ENCODE results near the gene DDRGK1.

- no peak for TF ChIP-seq CTCF (IDR thresholded peaks at IDR 0.05; ENCODE audit: poor library complexity)
- no peak for TF ChIP-seq EZH2 (IDR thresholded peaks at IDR 0.05; ENCODE audit: borderline replicate concordance)
Measured at GRCh38 chr20:3202965-3203314, 1.5 kb downstream of the DDRGK1 start.
